Measurements from ENCODE around the gene RTCA. TPM values are rescaled to one million over a fixed set of nuclear protein-coding genes. Genes with fewer than 3 reads are reported as not detected.
"Not testable (repeated sequence)": the region's sequence is repeated elsewhere in the genome, so short reads cannot be mapped to it uniquely, and the experiment has no call there.

Gene RTCA
- total RNA-seq, 1 donor from 2014 or later, result 49.7 TPM

DNA sequence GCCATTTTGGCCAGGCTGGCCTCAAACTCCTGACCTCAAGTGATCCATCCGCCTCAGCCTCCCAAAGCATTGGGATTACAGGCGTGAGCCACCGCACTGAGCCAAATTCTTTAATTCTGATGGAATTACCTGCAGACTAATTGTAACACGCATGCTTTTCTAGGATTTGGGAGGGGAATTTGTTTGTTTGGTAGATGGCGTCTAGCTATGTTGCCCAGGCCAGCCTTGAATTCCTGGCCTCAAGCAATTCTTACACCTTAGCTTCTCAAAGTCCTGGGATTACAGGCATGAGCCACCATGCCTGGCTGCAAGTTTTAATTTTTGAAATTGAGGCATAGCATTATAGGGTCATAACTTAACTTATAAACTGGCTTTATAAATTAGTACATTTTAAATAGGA lies 18.6 kb downstream of the RTCA start:
- no peak overlapping the region for H3K27ac Mint-ChIP-seq (ENCODE audit: unreplicated experiment)
- H3K4me1 Mint-ChIP-seq (ENCODE audit: low read depth, unreplicated experiment), result no peaks in the 10 kb centered on the region
- no peak for TF ChIP-seq CTCF (IDR thresholded peaks at IDR 0.05; ENCODE audit: partially characterized antibody, unreplicated experiment)
- no peaks in the 10 kb centered on the region for H3K9me3 Mint-ChIP-seq (ENCODE audit: unreplicated experiment)
- H3K36me3 Mint-ChIP-seq (ENCODE audit: unreplicated experiment), result no peaks in the 10 kb centered on the region
- no peaks in the 10 kb centered on the region for H3K27me3 Mint-ChIP-seq (ENCODE audit: unreplicated experiment)
- no peak for DNase-seq
- H3K4me3 Mint-ChIP-seq (ENCODE audit: unreplicated experiment), result no peak overlapping the region

DNA sequence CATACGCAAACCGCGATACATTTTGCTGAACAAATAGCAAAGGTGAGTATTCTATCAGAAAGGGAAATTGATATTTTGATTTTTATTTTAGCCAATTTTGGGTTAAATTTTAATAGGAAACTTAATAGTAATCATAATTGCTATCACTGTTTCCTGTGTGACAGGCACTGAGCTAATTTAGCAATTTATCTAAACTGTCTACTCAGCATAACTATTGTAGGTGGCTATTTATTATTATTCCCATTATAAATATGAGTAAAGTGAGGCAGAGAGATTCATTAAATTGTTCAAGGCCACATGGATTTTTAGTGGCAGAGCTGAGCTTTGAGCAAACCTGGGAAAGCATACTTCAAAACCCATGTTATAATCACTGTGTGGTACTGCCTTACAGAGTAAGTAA lies 21.1 kb downstream of the RTCA start:
- Mint-ChIP-seq H3K9me3 (ENCODE audit: unreplicated experiment) (no peaks in the 10 kb centered on the region), H3K27ac (ENCODE audit: unreplicated experiment) (no peak overlapping the region), H3K27me3 (ENCODE audit: unreplicated experiment) (no peaks in the 10 kb centered on the region), H3K36me3 (ENCODE audit: unreplicated experiment) (no peaks in the 10 kb centered on the region), H3K4me1 (ENCODE audit: low read depth, unreplicated experiment) (no peaks in the 10 kb centered on the region), H3K4me3 (ENCODE audit: unreplicated experiment) (no peak overlapping the region)
- no peak for DNase-seq
- no peak for TF ChIP-seq CTCF (IDR thresholded peaks at IDR 0.05; ENCODE audit: partially characterized antibody, unreplicated experiment)

DNA sequence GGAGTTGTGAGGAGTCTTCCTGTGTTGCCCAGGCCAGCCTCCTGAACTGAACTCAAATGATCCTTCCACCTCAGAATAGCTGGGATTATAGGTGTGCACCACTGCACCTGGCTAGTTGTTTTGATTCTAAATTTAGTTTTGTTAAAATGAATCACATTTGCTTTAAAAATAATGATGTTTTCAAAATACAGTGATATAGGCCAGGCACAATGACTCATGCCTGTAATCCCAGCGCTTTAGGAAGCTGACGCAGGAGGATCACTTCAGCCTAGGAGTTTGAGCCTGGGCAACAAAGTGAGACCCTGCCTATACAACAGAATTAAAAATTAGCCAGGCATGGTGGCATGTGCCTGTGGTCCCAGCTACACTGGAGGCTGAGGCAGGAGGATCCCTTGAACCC lies 24.3 kb downstream of the RTCA start:
- H3K4me3 Mint-ChIP-seq (ENCODE audit: unreplicated experiment), result no peak overlapping the region
- H3K27me3 Mint-ChIP-seq (ENCODE audit: unreplicated experiment), result no peaks in the 10 kb centered on the region
- no peaks in the 10 kb centered on the region for H3K36me3 Mint-ChIP-seq (ENCODE audit: unreplicated experiment)
- H3K9me3 Mint-ChIP-seq (ENCODE audit: unreplicated experiment), result no peaks in the 10 kb centered on the region
- TF ChIP-seq CTCF (IDR thresholded peaks at IDR 0.05; ENCODE audit: partially characterized antibody, unreplicated experiment), result no peak
- H3K27ac Mint-ChIP-seq (ENCODE audit: unreplicated experiment), result no peak overlapping the region
- DNase-seq, result no peak
- H3K4me1 Mint-ChIP-seq (ENCODE audit: low read depth, unreplicated experiment), result no peaks in the 10 kb centered on the region

DNA sequence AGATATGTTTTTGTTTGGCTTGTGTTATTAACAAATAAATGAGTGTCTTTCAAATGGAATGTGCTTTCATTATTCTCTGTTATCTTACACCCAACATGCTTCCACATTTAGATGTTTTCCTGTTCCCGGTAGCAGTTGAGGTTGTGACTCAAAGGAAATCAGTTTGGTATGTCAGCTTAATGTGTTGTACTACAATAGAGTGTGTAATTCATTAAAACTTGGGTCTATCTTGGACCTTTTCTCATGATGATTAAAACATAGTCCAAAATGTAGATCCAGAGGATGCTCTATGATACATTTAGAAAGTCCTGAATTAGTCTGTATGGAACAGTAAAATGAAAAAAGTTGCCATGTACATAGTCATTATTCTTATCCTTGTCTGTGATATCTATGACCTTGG lies 26.7 kb downstream of the RTCA start:
- Mint-ChIP-seq H3K9me3 (ENCODE audit: unreplicated experiment) (no peaks in the 10 kb centered on the region), H3K4me3 (ENCODE audit: unreplicated experiment) (no peak overlapping the region), H3K27me3 (ENCODE audit: unreplicated experiment) (peaks cover 1% of the 10 kb centered on the region), H3K4me1 (ENCODE audit: low read depth, unreplicated experiment) (no peaks in the 10 kb centered on the region), H3K36me3 (ENCODE audit: unreplicated experiment) (no peaks in the 10 kb centered on the region), H3K27ac (ENCODE audit: unreplicated experiment) (no peak overlapping the region)
- no peak for DNase-seq
- no peak for TF ChIP-seq CTCF (IDR thresholded peaks at IDR 0.05; ENCODE audit: partially characterized antibody, unreplicated experiment)

- Mint-ChIP-seq H3K4me1 (ENCODE audit: low read depth, unreplicated experiment) (no peaks in the 10 kb centered on the region), H3K27ac (ENCODE audit: unreplicated experiment) (no peak overlapping the region), H3K4me3 (ENCODE audit: unreplicated experiment) (no peak overlapping the region), H3K27me3 (ENCODE audit: unreplicated experiment) (peaks cover 1% of the 10 kb centered on the region), H3K36me3 (ENCODE audit: unreplicated experiment) (no peaks in the 10 kb centered on the region), H3K9me3 (ENCODE audit: unreplicated experiment) (peaks cover 2% of the 10 kb centered on the region)
- no peak for TF ChIP-seq CTCF (IDR thresholded peaks at IDR 0.05; ENCODE audit: partially characterized antibody, unreplicated experiment)
- DNase-seq, result no peak
Observed at GRCh38 chr1:100296140-100296539, 30.1 kb downstream of the RTCA start.

- H3K4me3 Mint-ChIP-seq (ENCODE audit: unreplicated experiment); H3K27ac Mint-ChIP-seq (ENCODE audit: unreplicated experiment); H3K9me3 Mint-ChIP-seq (ENCODE audit: unreplicated experiment); H3K27me3 Mint-ChIP-seq (ENCODE audit: unreplicated experiment); DNase-seq; H3K4me1 Mint-ChIP-seq (ENCODE audit: low read depth, unreplicated experiment); H3K36me3 Mint-ChIP-seq (ENCODE audit: unreplicated experiment): not testable (repeated sequence)
Observed at GRCh38 chr1:100296997-100297396, 31.0 kb downstream of the RTCA start.
